C4-2B (cell line): Measurements from ENCODE around the gene COL26A1.

ENCODE experiments used
- CTCF ChIP-seq: fragments of 450-650 bp; conservative IDR thresholded peaks from 2 replicates; pipeline ENCODE4 v1.5.1; 2017; ENCODE audit warnings: mild to moderate bottlenecking
- ZFX ChIP-seq: fragments of 450-650 bp; IDR thresholded peaks from 2 replicates; pipeline ENCODE4 v1.6.1; 2017

GRCh38 chr7:101557978-101558741, 195.5 kb downstream of the COL26A1 start:
- TF ChIP-seq CTCF (no peak), ZFX (no peak)
